HEK293T (cell line): ENCODE measurements around the gene AOC1.

Experiments
- CTCF ChIA-PET: fragments of 350-600 bp; formaldehyde crosslinking; extraction: SDS; loops from one replicate; lab custom pipeline; 2021; ENCODE audit warnings: antibody characterized with exemption, inconsistent platforms; lab: Yijun Ruan, JAX
- POLR2A ChIA-PET: fragments of 350-600 bp; formaldehyde crosslinking; extraction: SDS; loops from one replicate; lab custom pipeline; 2020; ENCODE audit warnings: antibody characterized with exemption, inconsistent platforms; lab: Yijun Ruan, JAX
- DNase-seq: peaks from one replicate; pipeline ENCODE4 v3.0.0; 2012; ENCODE audit warnings: mixed read lengths; ENCODE audit errors: extremely low spot score
- ARNT ChIP-seq: fragments of 450-650 bp; IDR thresholded peaks from 2 replicates; pipeline ENCODE4 v1.6.1; 2017; ENCODE audit warnings: mild to moderate bottlenecking
- BHLHE40 ChIP-seq: fragments of 450-650 bp; IDR thresholded peaks from 2 replicates; pipeline ENCODE4 v1.6.1; 2016; ENCODE audit warnings: mild to moderate bottlenecking, moderate library complexity, borderline replicate concordance
- CTBP1 ChIP-seq: fragments of 450-650 bp; IDR thresholded peaks from 2 replicates; pipeline ENCODE4 v1.6.1; 2016; ENCODE audit warnings: borderline replicate concordance
- ELF4 ChIP-seq: fragments of 450-650 bp; IDR thresholded peaks from 2 replicates; pipeline ENCODE4 v1.6.1; 2017; ENCODE audit warnings: antibody characterized with exemption
- FOXA1 ChIP-seq: fragments of 450-650 bp; IDR thresholded peaks from 2 replicates; pipeline ENCODE4 v1.6.1; 2016; ENCODE audit warnings: mild to moderate bottlenecking
- FOXK2 ChIP-seq: fragments of 450-650 bp; IDR thresholded peaks from 2 replicates; pipeline ENCODE4 v1.6.1; 2016; ENCODE audit warnings: mild to moderate bottlenecking
- FOXM1 ChIP-seq: fragments of 450-650 bp; IDR thresholded peaks from 2 replicates; pipeline ENCODE4 v1.6.1; 2017; ENCODE audit warnings: mild to moderate bottlenecking, borderline replicate concordance
- HDGF ChIP-seq: fragments of 450-650 bp; IDR thresholded peaks from 2 replicates; pipeline ENCODE4 v1.6.1; 2017; ENCODE audit warnings: antibody characterized with exemption, borderline replicate concordance
- L3MBTL2 ChIP-seq: fragments of 450-650 bp; conservative IDR thresholded peaks from 2 replicates; pipeline ENCODE4 v1.6.1; 2016; ENCODE audit warnings: mild to moderate bottlenecking
- LEF1 ChIP-seq: fragments of 450-650 bp; IDR thresholded peaks from 2 replicates; pipeline ENCODE4 v1.6.1; 2017; ENCODE audit warnings: mild to moderate bottlenecking, borderline replicate concordance
- NFRKB ChIP-seq: fragments of 450-650 bp; IDR thresholded peaks from 2 replicates; pipeline ENCODE4 v1.6.1; 2016; ENCODE audit warnings: mild to moderate bottlenecking, moderate library complexity
- PKNOX1 ChIP-seq: fragments of 450-650 bp; IDR thresholded peaks from 2 replicates; pipeline ENCODE4 v1.6.1; 2016
- SP1 ChIP-seq: fragments of 450-650 bp; IDR thresholded peaks from 2 replicates; pipeline ENCODE4 v1.6.1; 2017
- SUZ12 ChIP-seq: fragments of 450-650 bp; IDR thresholded peaks from 2 replicates; pipeline ENCODE4 v1.6.1; 2016; ENCODE audit warnings: mild to moderate bottlenecking
- TARDBP ChIP-seq: fragments of 450-650 bp; IDR thresholded peaks from 2 replicates; pipeline ENCODE4 v1.6.1; 2016
- ZNF384 ChIP-seq: fragments of 450-650 bp; IDR thresholded peaks from 2 replicates; pipeline ENCODE4 v1.6.1; 2016

The AOC1 gene

GRCh38 chr7:150849204-150849775, 3.0 kb upstream of the AOC1 start:
- DNase-seq: no peak
- POLR2A ChIA-PET: no interaction called here
- CTCF ChIA-PET: no interaction called here
- TF ChIP-seq FOXM1 (no peak), L3MBTL2 (no peak), NFRKB (no peak), SUZ12 (no peak), ELF4 (no peak), LEF1 (no peak), PKNOX1 (no peak), SP1 (no peak)

DNA sequence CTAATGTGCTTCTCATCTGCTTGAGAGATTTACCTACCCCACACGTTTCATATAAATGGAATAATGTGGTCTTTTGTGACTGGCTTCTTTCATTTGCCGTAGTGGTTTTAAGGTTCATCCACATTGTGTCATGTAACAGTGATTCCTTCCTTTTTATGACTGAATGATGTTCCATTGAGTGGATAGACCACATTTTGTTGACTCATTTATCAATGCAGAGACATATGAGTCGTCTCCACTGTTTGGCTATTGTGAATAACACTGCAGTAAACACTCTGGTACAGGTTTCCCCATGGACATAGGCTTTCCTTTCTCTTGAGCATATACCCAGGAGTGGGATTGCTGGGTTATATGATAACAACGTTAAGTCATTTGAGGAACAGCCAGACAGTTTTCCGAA, 2.0 kb upstream of the AOC1 start:
- CTCF ChIA-PET: no interaction called here
- DNase-seq: no peak
- TF ChIP-seq SP1: no peak
- POLR2A ChIA-PET: no interaction called here

DNA sequence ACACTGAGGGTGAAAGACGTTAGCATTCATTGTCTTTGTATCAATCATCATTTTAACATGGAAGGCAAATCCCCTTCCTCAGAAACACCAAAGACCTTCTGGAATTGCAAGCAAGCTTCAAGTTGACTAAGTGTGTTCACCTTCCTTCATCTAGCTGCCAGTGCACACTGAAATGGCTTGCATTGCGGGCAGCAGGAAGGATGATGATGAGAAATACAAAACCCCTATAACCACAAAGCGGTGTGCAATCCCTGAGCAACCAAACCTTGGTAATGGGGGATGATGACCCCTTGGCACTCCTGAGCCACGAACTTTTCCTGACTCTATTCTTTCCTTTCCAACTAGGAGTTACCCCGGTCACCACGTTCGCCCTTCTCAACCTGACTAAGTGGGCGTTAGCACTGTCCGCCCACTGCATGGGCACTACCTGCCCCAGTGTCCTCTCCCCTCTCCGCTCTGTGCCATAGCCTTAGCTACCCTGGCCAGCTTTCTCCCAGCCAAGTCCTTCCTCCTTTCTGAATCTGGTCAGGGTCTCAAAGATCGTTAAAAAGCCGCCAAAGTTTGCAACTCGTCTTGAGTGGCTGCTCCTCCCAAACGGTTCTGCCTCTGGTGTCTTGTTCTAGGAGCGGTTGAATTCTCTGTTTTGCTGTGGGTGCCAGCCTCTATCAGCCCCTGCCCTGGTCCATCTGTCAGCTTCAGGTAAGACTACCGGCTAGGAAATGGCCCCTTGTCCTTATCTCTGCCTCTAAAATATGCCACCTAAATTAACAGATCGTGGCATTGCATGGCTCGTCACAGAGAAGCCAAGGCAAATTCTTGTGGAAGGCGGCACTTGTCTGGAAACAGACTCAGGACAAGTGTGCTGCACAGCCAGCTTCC, 586 bp upstream of the AOC1 start:
- TF ChIP-seq SP1 (no peak), FOXA1 (no peak), CTBP1 (no peak), PKNOX1 (no peak), NFRKB (no peak), LEF1 (no peak), ELF4 (no peak), L3MBTL2 (no peak), TARDBP (no peak), ARNT (no peak), HDGF (no peak)
- ChIA-PET POLR2A (no interaction called here), CTCF (no interaction called here)
- DNase-seq: no peak

GRCh38 chr7:150854066-150855000, 2.0 kb downstream of the AOC1 start:
- no peak for TF ChIP-seq FOXK2
- TF ChIP-seq PKNOX1: no peak
- TF ChIP-seq TARDBP: no peak
- TF ChIP-seq FOXM1: no peak
- TF ChIP-seq ZNF384: no peak
- ChIA-PET CTCF (no interaction called here), POLR2A (no interaction called here)
- no peak for DNase-seq

DNA sequence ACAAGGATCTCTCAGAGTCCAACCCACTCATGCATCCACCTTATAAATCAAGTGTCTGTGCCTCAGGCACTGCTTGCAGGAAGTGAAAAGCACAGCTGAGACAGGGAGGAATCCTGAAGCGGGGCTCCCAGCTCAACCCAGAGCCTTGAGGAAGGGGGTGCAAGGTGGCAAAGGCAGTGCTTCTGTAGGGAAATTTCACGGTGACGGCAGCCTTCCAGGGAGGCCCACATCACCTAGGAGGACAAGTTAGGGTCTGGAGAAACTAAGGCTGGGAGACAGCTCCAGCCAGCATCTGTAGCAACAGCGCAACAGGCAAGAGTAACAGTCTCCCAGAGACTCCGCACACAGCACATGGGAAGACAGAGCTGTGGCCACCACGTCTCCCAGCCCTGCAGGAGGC, 2.7 kb downstream of the AOC1 start:
- no peak for DNase-seq
- ChIA-PET CTCF (interaction anchor here (0.6 kb wide), 1 partner anchor 18 kb away, joined by 3 read pairs; no protein-coding TSS in a partner anchor), POLR2A (no interaction called here)
- TF ChIP-seq ARNT (no peak), FOXM1 (no peak), L3MBTL2 (no peak), FOXK2 (no peak), LEF1 (no peak), CTBP1 (no peak), SUZ12 (no peak), SP1 (no peak), HDGF (no peak)

GRCh38 chr7:150855476-150856302, 3.4 kb downstream of the AOC1 start:
- CTCF ChIA-PET: interaction anchor here (0.6 kb wide), 1 partner anchor 18 kb away, joined by 3 read pairs; no protein-coding TSS in a partner anchor
- no peak for DNase-seq
- POLR2A ChIA-PET: no interaction called here
- no peak for TF ChIP-seq SUZ12
- TF ChIP-seq ZNF384: no peak
- TF ChIP-seq LEF1: no peak
- no peak for TF ChIP-seq ELF4
- TF ChIP-seq NFRKB: no peak
- TF ChIP-seq BHLHE40: no peak
- TF ChIP-seq CTBP1: no peak
- TF ChIP-seq HDGF: no peak
- TF ChIP-seq FOXK2: no peak
- TF ChIP-seq PKNOX1: no peak
- TF ChIP-seq ARNT: no peak
